K562 (cell line): Measurements from ENCODE around the gene TMEM234. TPM values are rescaled to one million over a fixed set of nuclear protein-coding genes. Genes with fewer than 3 reads are reported as not detected.

ENCODE experiments used
- ATAC-seq: fragments of 200-7000 bp; cut with Tn5 transposase; 3 replicates; pipeline ENCODE4 v1.9.1; 2020; ENCODE audit warnings: moderate library complexity
- BruUV-seq: library from RNA; stranded (reverse); fragments of 400-500 nt; replicated peaks from 2 replicates; lab custom pipeline; 2021; lab: Mats Ljungman, UMichigan
- CTCF ChIA-PET: fragments of 300-600 bp; formaldehyde crosslinking; extraction: SDS; loops from one replicate; lab custom pipeline; 2021; ENCODE audit warnings: low intra/inter-chr PET ratio; lab: Yijun Ruan, JAX
- POLR2A ChIA-PET: fragments of 300-600, 350-650 bp; sonication (Branson Sonifier 250); formaldehyde crosslinking; extraction: SDS; loops from one replicate; lab custom pipeline; 2021; ENCODE audit warnings: antibody characterized with exemption, inconsistent platforms; lab: Yijun Ruan, JAX
- DNase-seq, 4 experiments: peaks; one replicate each; pipeline versions ENCODE4 v3.0.0 to v3.0.0-alpha.2; 2011 to 2018; ENCODE audit warnings: low spot score in 3 of 4, mixed read lengths in 3 of 4; ENCODE audit errors: extremely low read depth in 1 of 4
- FAIRE-seq: peaks from 2 replicates; lab custom pipeline; 2011; peaks lifted over from hg19 to GRCh38; lab: Jason Lieb, UNC
- H2AFZ ChIP-seq: 2 replicates; pipeline ENCODE4 v1.6.0; 2011; ENCODE audit warnings: low read depth, low read length, control low read depth, inconsistent platforms
- H3K27ac ChIP-seq: fragments of 200-600 bp; 3 replicates; pipeline ENCODE4 v1.8.0; 2011; ENCODE audit warnings: low read depth, mild to moderate bottlenecking, control low read depth, inconsistent platforms, low read length, moderate library complexity, mixed read lengths; ENCODE audit errors: extremely low read depth
- H3K27me3 ChIP-seq, 2 experiments: fragments of 300-600 bp in 1 of 2; 2 replicates in 1 of 2; 3 replicates in 1 of 2; pipeline versions ENCODE4 v1.6.0 to v1.8.0; 2011; ENCODE audit warnings: inconsistent platforms in 2 of 2, low read length in 2 of 2, mild to moderate bottlenecking in 1 of 2, mixed read lengths in 1 of 2, moderate library complexity in 1 of 2; ENCODE audit not compliant: control insufficient read depth in 2 of 2, insufficient read depth in 2 of 2
- H3K36me3 ChIP-seq: fragments of 300-600 bp; 3 replicates; pipeline ENCODE4 v1.8.0; 2011; ENCODE audit warnings: mild to moderate bottlenecking, low read length, inconsistent platforms; ENCODE audit not compliant: control insufficient read depth, insufficient read depth
- H3K4me1 ChIP-seq, 2 experiments: fragments of 200-600 bp in 1 of 2; replicated peaks in 1 of 2; 2 replicates in 1 of 2; 3 replicates in 1 of 2; pipeline versions ENCODE4 v1.5.1 to v1.8.0; 2011; ENCODE audit warnings: inconsistent platforms in 2 of 2, low read length in 2 of 2, mild to moderate bottlenecking in 1 of 2, mixed read lengths in 1 of 2, moderate library complexity in 1 of 2; ENCODE audit not compliant: control insufficient read depth in 2 of 2, insufficient read depth in 2 of 2
- H3K4me2 ChIP-seq: 2 replicates; pipeline ENCODE4 v1.6.1; 2011; ENCODE audit warnings: low read length, control low read depth, inconsistent platforms, mixed read lengths; ENCODE audit not compliant: insufficient read depth
- H3K4me3 ChIP-seq: fragments of 200-600 bp; sonication (generic), shearing (Covaris generic); 2 replicates; pipeline ENCODE4 v1.5.1; 2016; ENCODE audit warnings: control low read depth, inconsistent platforms
- H3K79me2 ChIP-seq: fragments of 200-600 bp; 3 replicates; pipeline ENCODE4 v1.8.0; 2011; ENCODE audit warnings: low read length, inconsistent platforms; ENCODE audit not compliant: control insufficient read depth, insufficient read depth
- H3K9ac ChIP-seq, 2 experiments: 2 replicates each; pipeline versions ENCODE4 v1.6.0 to v1.6.1; 2011; ENCODE audit warnings: low read depth in 2 of 2, low read length in 2 of 2, control low read depth in 1 of 2, inconsistent platforms in 1 of 2, mild to moderate bottlenecking in 1 of 2, mixed read lengths in 1 of 2; ENCODE audit not compliant: insufficient read depth in 1 of 2
- H3K9me1 ChIP-seq: one replicate; pipeline ENCODE4 v1.6.0; 2011; ENCODE audit warnings: inconsistent platforms, mild to moderate bottlenecking, low read length, moderate library complexity; ENCODE audit not compliant: control insufficient read depth, insufficient read depth
- H3K9me3 ChIP-seq: replicated peaks from 2 replicates; pipeline ENCODE4 v1.5.1; 2011; ENCODE audit warnings: low read depth, low read length, inconsistent platforms; ENCODE audit not compliant: control insufficient read depth, insufficient read depth
- H4K20me1 ChIP-seq: replicated peaks from 2 replicates; pipeline ENCODE4 v1.6.1; 2011; ENCODE audit warnings: low read length, inconsistent platforms, mixed read lengths; ENCODE audit not compliant: control insufficient read depth, insufficient read depth
- CBFA2T2 ChIP-seq: fragments of 450-650 bp; conservative IDR thresholded peaks from 2 replicates; pipeline ENCODE4 v1.6.1; 2017; ENCODE audit warnings: mild to moderate bottlenecking
- CBFA2T3 ChIP-seq: fragments of 450-650 bp; IDR thresholded peaks from 2 replicates; pipeline ENCODE4 v1.6.1; 2017
- CREM ChIP-seq: IDR thresholded peaks from 2 replicates; pipeline ENCODE4 v1.6.1; 2014; ENCODE audit warnings: antibody characterized with exemption, low read depth
- MAX ChIP-seq: sonication (generic); formaldehyde crosslinking; IDR thresholded peaks from 2 replicates; pipeline ENCODE4 v1.9.0; 2022; ENCODE audit warnings: mild to moderate bottlenecking, missing genetic modification reagents
- NFXL1 ChIP-seq: fragments of 450-650 bp; formaldehyde crosslinking; IDR thresholded peaks from 2 replicates; pipeline ENCODE4 v1.4.0; 2021; ENCODE audit warnings: mild to moderate bottlenecking
- SMARCA4 ChIP-seq: fragments of 450-650 bp; IDR thresholded peaks from 2 replicates; pipeline ENCODE4 v1.6.1; 2016
- WGBS: fragments of 100-300 bp; shearing (Covaris generic); methylation state at CpG from one replicate; pipeline ENCODE4 v1.1.6; 2016; ENCODE audit warnings: low coverage, mixed read lengths; ENCODE audit not compliant: insufficient coverage; ENCODE audit errors: missing lambda C conversion rate; 5-methylcytosine and 5-hydroxymethylcytosine counted together
- in situ Hi-C: fragments of 300-500 bp; cut with MboI; formaldehyde crosslinking; loops from 4 replicates; pipeline ENCODE4 v1.15.0; 2018; ENCODE audit warnings: inconsistent platforms, mixed read lengths
- intact Hi-C: fragments of 100-400 bp; cut with micrococcal nuclease; formaldehyde crosslinking; loops from 2 replicates; pipeline ENCODE4 v1.14.2; 2022
- polyA plus RNA-seq, 8 experiments: library from polyadenylated mRNA; depleted of rRNA in 4 of 8; stranded (reverse) in 5 of 8; unstranded in 3 of 8; fragments of >200 nt; fragmentation: Nextera tagmentation in 2 of 8; fragmentation: Illumina TruSeq in 1 of 8; extraction: Ambion mirVana in 2 of 8; extraction: Trizol in 1 of 8; gene quantifications; 2 replicates each; pipeline versions ENCODE4 v1.2.1 to v1.2.3, GENCODE V29; 2011 to 2014; ENCODE audit warnings: inconsistent platforms in 1 of 8, missing spikeins in 1 of 8
- total RNA-seq, 7 experiments: library from RNA; depleted of rRNA in 6 of 7; stranded (reverse); fragments of >200 nt in 6 of 7; fragmentation: Illumina TruSeq in 2 of 7; extraction: Trizol in 2 of 7; gene quantifications; 2 replicates each; pipeline versions ENCODE4 v1.2.1 to v1.2.3, GENCODE V29; 2011 to 2021; ENCODE audit warnings: low replicate concordance in 1 of 7

Gene TMEM234
- total and polyA plus RNA-seq, 9 of the 15 experiments (the other 6 are each of a cell fraction or from before 2014, with no cell fraction given): 5.0 to 12.9 (median 7.6) TPM

GRCh38 chr1:32249831-32250525, 27.8 kb upstream of the TMEM234 start:
- no peaks in the 10 kb centered on the region for H3K36me3 ChIP-seq
- intact Hi-C loops (loop anchor here (5.0 kb wide), 1 partner anchor 43 kb away; the partner anchor contains the start of genes DCDC2B and IQCC), in situ Hi-C loops (no loop called here)
- 37% methylated on average over 9 of the region's 9 CpGs for WGBS
- no peaks in the 10 kb centered on the region for H3K9me1 ChIP-seq
- H3K9me3 ChIP-seq: no peaks in the 10 kb centered on the region
- H3K4me3 ChIP-seq: no peak overlapping the region
- ATAC-seq (peak; percentile 8; the same call in 2 of the 3 replicates), FAIRE-seq (no peak), DNase-seq (peak in 3 of 4 experiments; percentile 51 to 60 (median 56))
- BruUV-seq: no TSS peak
- H3K79me2 ChIP-seq: no peaks in the 10 kb centered on the region
- peak overlapping the region; percentile 65 for H2AFZ ChIP-seq
- TF ChIP-seq CBFA2T3: 0 out of 2 replicates have a peak, but pooled peaks have one; percentile 23
- TF ChIP-seq MAX: 0 out of 2 replicates have a peak, but pooled peaks have one; percentile 38
- peak; percentile 51; the same call in 1 of the 2 replicates for TF ChIP-seq CREM
- no peak for TF ChIP-seq NFXL1
- 0 out of 2 replicates have a peak, but pooled peaks have one; percentile 10 for TF ChIP-seq CBFA2T2
- no peak for TF ChIP-seq SMARCA4
- ChIA-PET CTCF (no interaction called here), POLR2A (interaction anchor here (0.6 to 2.0 kb wide), 4 partner anchors 8 to 553 kb away, joined by 3 to 6 read pairs (median 4); no protein-coding TSS in a partner anchor)
- no peak overlapping the region for H3K4me2 ChIP-seq
- H3K9ac ChIP-seq: peak overlapping the region in 1 of 2 experiments; percentile 49; a peak in 2 of 4 replicates
- H3K27me3 ChIP-seq: no peaks in the 10 kb centered on the region
- H3K27ac ChIP-seq: no peak overlapping the region
- H4K20me1 ChIP-seq: no peaks in the 10 kb centered on the region
- peaks cover 27 to 33% of the 10 kb centered on the region in 2 experiments; a peak in 4 of 5 replicates for H3K4me1 ChIP-seq
